ENCODE data around the gene COL28A1.

The COL28A1 gene

GRCh38 chr7:7542251-7542835 is 6.7 kb upstream of the COL28A1 start:
- TF ChIP-seq TAF1 (IDR thresholded peaks at IDR 0.05; ENCODE audit: borderline replicate concordance, insufficient read depth, low read length): no peak
- no peak for TF ChIP-seq REST (IDR thresholded peaks at IDR 0.05; ENCODE audit: insufficient read depth in 1 of 2, low read depth in 2 of 2, low read length in 2 of 2)
- no peak for TF ChIP-seq FOXP2 (optimal IDR thresholded peaks at IDR 0.05; ENCODE audit: borderline replicate concordance, extremely low read depth, extremely low read length, insufficient read depth)
- TF ChIP-seq POLR2AphosphoS5 (IDR thresholded peaks at IDR 0.05; ENCODE audit: low read depth, low read length): no peak
- no peak for TF ChIP-seq SIN3A (IDR thresholded peaks at IDR 0.05; ENCODE audit: borderline replicate concordance, insufficient read depth, low read length)

- TF ChIP-seq REST (IDR thresholded peaks at IDR 0.05; ENCODE audit: insufficient read depth in 1 of 2, low read depth in 2 of 2, low read length in 2 of 2): no peak
- TF ChIP-seq SIN3A (IDR thresholded peaks at IDR 0.05; ENCODE audit: borderline replicate concordance, insufficient read depth, low read length): no peak
- TF ChIP-seq TAF1 (IDR thresholded peaks at IDR 0.05; ENCODE audit: borderline replicate concordance, insufficient read depth, low read length): no peak
- no peak for TF ChIP-seq FOXP2 (optimal IDR thresholded peaks at IDR 0.05; ENCODE audit: borderline replicate concordance, extremely low read depth, extremely low read length, insufficient read depth)
- no peak for TF ChIP-seq POLR2AphosphoS5 (IDR thresholded peaks at IDR 0.05; ENCODE audit: low read depth, low read length)
Observed at GRCh38 chr7:7539711-7540110, 4.0 kb upstream of the COL28A1 start.

- TF ChIP-seq FOXP2 (optimal IDR thresholded peaks at IDR 0.05; ENCODE audit: borderline replicate concordance, extremely low read depth, extremely low read length, insufficient read depth) (no peak), SIN3A (IDR thresholded peaks at IDR 0.05; ENCODE audit: borderline replicate concordance, insufficient read depth, low read length) (no peak), TAF1 (IDR thresholded peaks at IDR 0.05; ENCODE audit: borderline replicate concordance, insufficient read depth, low read length) (no peak), POLR2AphosphoS5 (IDR thresholded peaks at IDR 0.05; ENCODE audit: low read depth, low read length) (no peak), REST (IDR thresholded peaks at IDR 0.05; ENCODE audit: insufficient read depth in 1 of 2, low read depth in 2 of 2, low read length in 2 of 2) (no peak)
Observed at GRCh38 chr7:7539152-7539551, 3.5 kb upstream of the COL28A1 start.

GRCh38 chr7:7537711-7538110 is 2.0 kb upstream of the COL28A1 start:
- TF ChIP-seq FOXP2 (optimal IDR thresholded peaks at IDR 0.05; ENCODE audit: borderline replicate concordance, extremely low read depth, extremely low read length, insufficient read depth): no peak
- no peak for TF ChIP-seq REST (IDR thresholded peaks at IDR 0.05; ENCODE audit: insufficient read depth in 1 of 2, low read depth in 2 of 2, low read length in 2 of 2)
- TF ChIP-seq SIN3A (IDR thresholded peaks at IDR 0.05; ENCODE audit: borderline replicate concordance, insufficient read depth, low read length): no peak
- no peak for TF ChIP-seq POLR2AphosphoS5 (IDR thresholded peaks at IDR 0.05; ENCODE audit: low read depth, low read length)
- no peak for TF ChIP-seq TAF1 (IDR thresholded peaks at IDR 0.05; ENCODE audit: borderline replicate concordance, insufficient read depth, low read length)

Data from PFSK-1 (cell line).